IPS-15b (cell line): Measurements from ENCODE around the gene RUFY1.
"Not testable (repeated sequence)": the region's sequence is repeated elsewhere in the genome, so short reads cannot be mapped to it uniquely, and the experiment has no call there.

Experiments used
- H3K27me3 ChIP-seq: one replicate; pipeline ENCODE4 v1.6.1; 2013; ENCODE audit warnings: low read length; ENCODE audit not compliant: control insufficient read depth, insufficient read depth
- H3K36me3 ChIP-seq: one replicate; pipeline ENCODE4 v1.6.1; 2013; ENCODE audit warnings: low read length; ENCODE audit not compliant: control insufficient read depth, insufficient read depth
- H3K4me1 ChIP-seq: one replicate; pipeline ENCODE4 v1.6.1; 2013; ENCODE audit warnings: mild to moderate bottlenecking, low read length; ENCODE audit not compliant: control insufficient read depth, insufficient read depth
- H3K4me3 ChIP-seq: one replicate; pipeline ENCODE4 v1.5.1; 2013; ENCODE audit warnings: low read depth, low read length
- H3K9ac ChIP-seq: one replicate; pipeline ENCODE4 v1.6.1; 2013; ENCODE audit warnings: low read depth, mild to moderate bottlenecking, low read length
- H3K9me3 ChIP-seq: one replicate; pipeline ENCODE4 v1.6.1; 2013; ENCODE audit warnings: mild to moderate bottlenecking, low read length; ENCODE audit not compliant: control insufficient read depth, insufficient read depth

RUFY1 gene

DNA sequence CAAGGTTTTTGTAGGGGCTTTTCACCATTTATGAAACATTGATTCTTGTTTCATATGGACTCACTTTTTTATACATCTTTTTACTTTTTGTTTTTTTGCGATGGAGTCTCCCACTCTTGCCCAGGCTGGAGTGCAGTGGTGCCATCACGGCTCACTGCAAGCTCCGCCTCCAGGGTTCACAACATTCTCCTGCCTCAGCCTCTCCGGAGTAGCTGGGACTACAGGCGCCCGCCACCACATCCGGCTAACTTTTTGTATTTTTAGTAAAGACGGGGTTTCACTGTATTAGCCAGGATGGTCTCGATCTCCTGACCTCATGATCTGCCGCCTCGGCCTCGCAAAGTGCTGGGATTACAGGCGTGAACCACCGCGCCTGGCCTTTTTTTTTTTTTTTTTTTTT, 7.1 kb upstream of the RUFY1 start:
- not testable (repeated sequence) for H3K9ac ChIP-seq, H3K4me3 ChIP-seq, H3K9me3 ChIP-seq, H3K27me3 ChIP-seq, H3K36me3 ChIP-seq, H3K4me1 ChIP-seq

DNA sequence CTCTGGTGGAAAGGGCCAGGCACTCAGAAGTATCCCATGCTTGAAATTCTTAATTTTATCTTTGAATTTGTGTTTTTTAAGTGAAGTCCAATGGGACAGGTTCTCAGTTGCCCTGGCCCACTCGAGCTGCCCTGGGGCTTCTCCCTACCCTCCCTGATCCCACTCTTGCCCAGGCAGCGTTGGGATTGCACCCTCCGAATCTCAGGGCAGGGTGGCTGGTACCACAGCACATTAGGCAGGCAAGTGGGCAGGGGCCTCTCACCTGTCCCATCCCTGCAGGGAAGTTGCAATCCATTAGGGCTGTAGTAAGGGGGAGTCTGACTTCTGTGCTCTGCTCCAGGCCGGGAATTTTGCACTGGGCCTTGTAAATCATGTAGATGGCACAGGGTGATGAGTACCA, 2.7 kb downstream of the RUFY1 start:
- Histone ChIP-seq H3K9ac (no peak overlapping the region), H3K36me3 (no peaks in the 10 kb centered on the region), H3K4me3 (no peak overlapping the region), H3K27me3 (no peaks in the 10 kb centered on the region), H3K9me3 (no peaks in the 10 kb centered on the region), H3K4me1 (peaks cover 9% of the 10 kb centered on the region)

DNA sequence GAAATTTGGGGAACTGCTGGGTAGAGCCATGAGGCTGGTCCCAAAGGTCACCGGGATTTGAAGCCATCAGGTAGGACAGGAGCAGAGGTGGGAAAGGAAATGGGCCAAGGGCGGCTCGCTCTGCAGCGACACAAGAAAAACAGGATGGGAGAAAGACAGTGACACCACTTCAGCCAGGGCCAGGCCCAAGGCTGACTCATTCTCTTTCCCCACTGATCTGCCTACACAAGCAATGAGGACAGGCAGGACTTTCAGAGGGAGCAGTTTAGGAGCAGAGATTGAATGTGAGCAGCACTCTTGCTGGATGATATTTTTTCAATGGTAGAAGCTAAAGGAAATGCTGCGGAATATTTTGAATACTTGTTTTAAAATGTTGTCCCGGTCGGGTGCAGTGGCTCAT, 3.5 kb downstream of the RUFY1 start:
- H3K4me1 ChIP-seq: peaks cover 13% of the 10 kb centered on the region
- no peak overlapping the region for H3K9ac ChIP-seq
- H3K36me3 ChIP-seq: no peaks in the 10 kb centered on the region
- H3K4me3 ChIP-seq: no peak overlapping the region
- H3K9me3 ChIP-seq: no peaks in the 10 kb centered on the region
- no peaks in the 10 kb centered on the region for H3K27me3 ChIP-seq

DNA sequence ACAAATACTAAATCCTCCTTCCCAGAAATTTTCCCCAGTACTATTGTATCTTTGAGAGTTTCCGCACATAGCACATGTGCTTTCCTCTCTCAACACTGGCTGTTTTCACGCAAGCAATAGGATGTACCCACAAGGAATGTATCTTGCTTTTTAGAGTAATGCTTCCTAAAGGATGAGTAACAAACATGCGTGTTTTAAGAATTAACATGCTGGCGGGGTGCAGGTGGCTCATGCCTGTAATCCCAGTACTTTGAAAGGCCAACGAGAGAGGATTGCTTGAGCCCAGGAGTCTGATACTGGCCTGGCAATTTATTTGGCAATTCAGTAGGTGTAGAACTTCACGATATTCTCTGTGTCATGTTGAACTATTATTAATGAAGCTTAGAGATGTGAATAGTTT, 4.6 kb downstream of the RUFY1 start:
- H3K4me3 ChIP-seq: no peak overlapping the region
- H3K36me3 ChIP-seq: no peaks in the 10 kb centered on the region
- no peaks in the 10 kb centered on the region for H3K27me3 ChIP-seq

DNA sequence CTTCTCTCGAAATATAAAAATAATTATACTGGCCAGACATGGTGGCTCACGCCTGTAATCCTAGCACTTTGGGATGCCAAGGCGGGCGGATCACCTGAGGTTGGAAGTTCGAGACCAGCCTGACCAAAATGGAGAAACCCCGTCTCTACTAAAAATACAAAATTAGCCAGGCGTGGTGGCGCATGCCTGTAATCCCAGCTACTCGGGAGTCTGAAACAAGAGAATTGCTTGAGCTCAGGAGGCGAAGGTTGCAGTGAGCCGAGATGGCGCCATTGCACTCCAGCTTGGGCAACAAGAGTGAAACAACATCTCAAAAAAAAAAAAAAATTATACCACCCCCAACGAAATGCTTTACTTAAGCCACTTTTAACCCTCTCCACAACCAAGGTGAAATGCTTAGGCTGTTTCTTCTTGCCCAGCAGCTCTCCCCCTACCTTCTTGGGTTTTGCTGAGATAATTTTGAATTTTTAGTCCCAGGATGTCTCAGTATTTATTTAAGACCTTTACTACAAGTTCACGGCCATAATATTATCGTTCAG, 8.0 kb downstream of the RUFY1 start:
- not testable (repeated sequence) for H3K27me3 ChIP-seq, H3K9me3 ChIP-seq, H3K4me1 ChIP-seq
- Histone ChIP-seq H3K9ac (peak overlapping the region; percentile 92), H3K4me3 (peak overlapping the region; percentile 97), H3K36me3 (peaks cover 12% of the 10 kb centered on the region)

More for the DNA sequence above, 4.6 kb downstream of the RUFY1 start:
- peaks cover 5% of the 10 kb centered on the region for H3K4me1 ChIP-seq
- H3K9me3 ChIP-seq: no peaks in the 10 kb centered on the region
- no peak overlapping the region for H3K9ac ChIP-seq

DNA sequence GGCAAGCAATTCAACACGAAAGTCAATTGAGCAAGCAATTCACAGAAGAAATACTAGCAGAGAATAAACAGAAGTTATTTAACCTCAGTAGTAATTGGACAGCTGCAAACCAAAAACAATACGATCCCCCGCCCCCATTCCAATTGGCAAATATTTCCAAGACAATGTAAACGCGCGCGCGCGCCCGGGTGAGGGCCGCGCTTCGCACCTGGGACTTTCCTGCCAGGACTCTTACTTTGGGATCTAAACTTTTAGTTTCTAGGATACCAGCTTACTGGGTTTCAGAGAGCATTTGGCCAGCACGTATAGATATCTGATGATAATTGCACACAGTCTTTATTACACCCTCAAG, 8.6 kb downstream of the RUFY1 start:
- Histone ChIP-seq H3K4me1 (peaks cover 5% of the 10 kb centered on the region), H3K36me3 (peaks cover 13% of the 10 kb centered on the region), H3K27me3 (no peaks in the 10 kb centered on the region), H3K4me3 (peak overlapping the region; percentile 97), H3K9ac (peak overlapping the region; percentile 92), H3K9me3 (no peaks in the 10 kb centered on the region)

DNA sequence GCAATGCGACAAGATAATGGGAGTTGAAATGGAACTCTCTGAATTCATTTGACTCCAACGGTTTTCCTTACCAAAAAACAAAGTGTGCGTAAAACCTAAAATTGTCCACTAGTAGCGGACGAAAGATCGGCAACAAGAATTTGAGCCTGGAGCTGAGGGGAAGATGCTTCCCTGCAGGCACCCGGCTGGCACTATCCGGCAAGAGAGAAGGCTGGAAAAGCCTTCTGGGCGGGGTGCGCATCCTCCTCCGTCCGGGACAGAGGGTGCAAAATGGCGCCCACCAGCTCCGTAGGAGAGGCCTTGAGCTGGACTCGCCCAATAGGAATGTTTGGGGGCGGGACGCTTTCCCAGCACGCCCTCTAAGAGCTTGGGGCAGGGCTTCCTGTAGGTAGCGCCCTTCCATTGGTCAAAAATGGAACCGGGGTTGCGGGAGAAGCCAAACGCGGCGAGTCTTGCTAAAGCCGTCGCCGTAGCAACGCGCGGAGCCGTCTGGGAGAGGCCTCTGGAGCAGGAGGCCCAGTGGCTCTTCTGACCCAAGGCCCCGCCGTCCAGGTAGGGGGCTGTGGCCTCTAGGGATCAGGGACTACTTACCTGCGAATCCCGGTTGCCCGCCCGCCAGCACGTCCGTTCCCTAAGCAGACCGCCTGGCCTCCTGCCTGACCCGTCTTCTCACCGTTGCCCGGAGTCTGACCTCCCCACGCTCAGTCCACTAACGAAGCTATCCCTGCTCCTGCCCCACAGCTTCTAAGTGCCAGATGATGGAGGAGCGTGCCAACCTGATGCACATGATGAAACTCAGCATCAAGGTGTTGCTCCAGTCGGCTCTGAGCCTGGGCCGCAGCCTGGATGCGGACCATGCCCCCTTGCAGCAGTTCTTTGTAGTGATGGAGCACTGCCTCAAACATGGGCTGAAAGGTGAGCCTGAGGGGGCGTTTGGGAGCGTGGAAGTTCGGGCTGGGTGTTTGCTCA, 9.2 kb downstream of the RUFY1 start:
- no peaks in the 10 kb centered on the region for H3K27me3 ChIP-seq
- peak overlapping the region; percentile 97 for H3K4me3 ChIP-seq
- H3K9ac ChIP-seq: peak overlapping the region; percentile 92
- H3K4me1 ChIP-seq: peaks cover 5% of the 10 kb centered on the region
- peaks cover 17% of the 10 kb centered on the region for H3K36me3 ChIP-seq
- no peaks in the 10 kb centered on the region for H3K9me3 ChIP-seq

DNA sequence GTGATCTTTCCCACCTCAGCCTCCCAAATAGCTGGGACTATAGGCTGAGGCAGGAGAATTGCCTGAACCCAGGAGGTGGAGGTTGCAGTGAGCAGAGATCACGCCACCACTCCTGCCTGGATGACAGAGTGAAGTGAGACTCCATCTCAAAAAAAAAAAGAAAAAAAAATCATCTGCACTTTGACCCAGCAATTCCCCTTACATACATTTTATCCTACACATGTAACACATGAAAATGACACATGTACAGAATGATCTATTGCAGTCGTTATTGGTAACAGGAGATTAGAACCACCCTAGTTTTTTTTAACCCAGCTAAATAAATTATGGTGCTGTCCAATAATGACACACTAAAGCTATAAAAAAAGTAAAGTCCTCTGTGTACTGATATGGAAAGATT, 14.2 kb downstream of the RUFY1 start:
- Histone ChIP-seq H3K9ac (no peak overlapping the region), H3K9me3 (no peaks in the 10 kb centered on the region), H3K4me3 (no peak overlapping the region), H3K4me1 (no peaks in the 10 kb centered on the region), H3K27me3 (no peaks in the 10 kb centered on the region), H3K36me3 (peaks cover 31% of the 10 kb centered on the region)

DNA sequence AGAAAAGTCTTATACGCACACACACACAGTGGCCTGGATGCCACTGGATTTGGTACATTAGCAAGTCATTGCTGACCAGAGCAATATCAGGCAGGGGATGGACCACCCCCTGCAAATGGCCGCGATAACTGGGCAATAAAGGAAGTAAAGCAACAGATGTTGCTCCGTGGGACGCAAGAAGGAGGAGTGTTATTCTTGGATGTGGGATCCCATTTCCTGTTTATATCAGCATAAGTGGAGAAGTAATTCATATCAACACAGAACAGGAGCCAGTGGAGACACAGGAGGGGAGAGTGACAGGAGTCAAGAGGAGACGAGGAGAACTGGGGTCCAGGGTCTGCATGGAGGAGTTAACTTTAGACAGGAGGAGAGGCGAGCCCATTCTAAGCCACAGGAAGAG, 18.4 kb downstream of the RUFY1 start:
- Histone ChIP-seq H3K4me1 (no peaks in the 10 kb centered on the region), H3K36me3 (peaks cover 30% of the 10 kb centered on the region), H3K4me3 (no peak overlapping the region), H3K9ac (no peak overlapping the region), H3K27me3 (no peaks in the 10 kb centered on the region), H3K9me3 (no peaks in the 10 kb centered on the region)

DNA sequence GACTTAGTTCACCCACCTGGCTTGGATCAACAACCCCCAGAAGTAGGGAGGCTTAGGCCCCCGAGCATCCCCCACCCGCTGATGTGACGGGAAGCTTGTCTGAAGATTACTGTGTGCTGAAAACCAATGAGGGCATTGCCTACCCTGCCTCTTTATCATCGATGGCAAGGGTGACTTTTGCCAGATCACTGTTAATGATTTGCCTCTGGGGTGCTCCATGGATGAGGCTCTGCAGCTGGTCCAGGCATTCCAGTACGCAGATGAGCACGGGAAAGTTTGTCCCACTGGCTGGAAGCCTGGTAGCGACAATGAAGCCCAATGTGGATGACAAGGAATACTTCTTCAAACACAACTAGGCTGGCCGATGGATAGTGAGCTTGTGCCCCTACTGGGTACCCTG, 22.0 kb downstream of the RUFY1 start:
- no peaks in the 10 kb centered on the region for H3K27me3 ChIP-seq
- no peak overlapping the region for H3K4me3 ChIP-seq
- no peak overlapping the region for H3K9ac ChIP-seq
- H3K4me1 ChIP-seq: no peaks in the 10 kb centered on the region
- peaks cover 26% of the 10 kb centered on the region for H3K36me3 ChIP-seq
- no peaks in the 10 kb centered on the region for H3K9me3 ChIP-seq

DNA sequence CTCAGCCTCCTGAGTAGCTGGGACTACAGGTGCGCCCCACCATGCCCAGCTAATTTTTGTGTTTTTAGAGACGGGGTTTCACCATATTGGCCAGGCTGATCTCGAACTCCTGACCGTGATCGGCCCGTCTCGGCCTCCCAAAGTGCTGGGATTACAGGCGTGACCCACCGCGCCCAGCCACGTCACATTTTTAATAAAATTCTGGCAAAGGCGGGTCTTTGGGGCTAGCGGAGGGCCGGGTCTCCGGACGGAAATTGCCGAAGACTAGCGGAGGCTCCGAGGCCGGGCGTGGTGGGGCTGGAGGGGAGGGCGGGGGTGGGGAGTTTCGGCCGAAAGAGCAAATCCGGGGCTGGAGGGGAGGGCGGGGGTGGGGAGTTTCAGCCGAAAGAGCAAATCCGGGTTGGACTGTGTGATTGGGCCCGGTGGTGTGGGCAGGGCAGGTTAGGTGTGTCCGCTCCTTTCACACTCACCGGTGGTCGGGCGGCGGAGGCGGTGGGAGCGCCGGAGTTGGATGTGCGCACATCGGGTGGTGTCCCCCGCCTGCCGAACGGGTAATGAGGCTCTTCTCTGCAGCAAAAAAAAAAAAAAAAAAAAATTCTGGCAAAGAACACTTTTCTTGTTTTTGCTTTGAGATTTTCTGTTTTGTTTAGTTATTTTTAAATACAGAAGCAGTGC, 27.1 kb downstream of the RUFY1 start:
- no peaks in the 10 kb centered on the region for H3K4me1 ChIP-seq
- H3K9ac ChIP-seq: no peak overlapping the region
- no peaks in the 10 kb centered on the region for H3K9me3 ChIP-seq
- no peaks in the 10 kb centered on the region for H3K27me3 ChIP-seq
- H3K36me3 ChIP-seq: peaks cover 12% of the 10 kb centered on the region
- no peak overlapping the region for H3K4me3 ChIP-seq

DNA sequence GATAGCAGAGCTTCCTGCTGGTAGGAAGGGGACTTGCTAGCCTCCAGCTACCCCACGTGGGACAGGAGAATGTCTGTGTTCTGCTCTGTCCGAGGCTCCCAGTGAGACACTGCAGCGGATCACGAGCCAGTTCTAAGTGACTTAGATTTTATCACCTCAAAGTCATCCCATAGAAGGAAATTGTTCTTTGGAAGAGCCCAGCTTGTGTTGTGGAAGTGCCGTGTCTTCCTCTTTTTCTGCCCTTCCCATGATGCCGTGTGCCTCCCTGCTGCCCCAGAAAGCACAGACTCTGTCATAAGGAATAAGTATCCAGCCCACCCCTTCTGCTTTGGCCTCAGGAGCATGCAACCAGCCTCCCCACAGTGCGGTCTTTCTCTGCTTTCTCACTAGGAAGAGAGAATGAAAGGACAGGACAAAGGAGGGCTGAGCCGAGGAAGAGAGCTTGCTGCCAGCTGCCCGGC, 35.6 kb downstream of the RUFY1 start:
- H3K4me3 ChIP-seq: no peak overlapping the region
- no peak overlapping the region for H3K9ac ChIP-seq
- no peaks in the 10 kb centered on the region for H3K9me3 ChIP-seq
- peaks cover 25% of the 10 kb centered on the region for H3K36me3 ChIP-seq
- H3K4me1 ChIP-seq: no peaks in the 10 kb centered on the region
- no peaks in the 10 kb centered on the region for H3K27me3 ChIP-seq
